CD4-positive, alpha-beta T cell (primary cell): ENCODE results near the gene GPR156. TPM values are rescaled to one million over a fixed set of nuclear protein-coding genes. Genes with fewer than 3 reads are reported as not detected.

Experiments
- ATAC-seq: fragments of 200-7000 bp; cut with Tn5 transposase; one replicate; pipeline ENCODE4 v1.10.0; 2022; ENCODE audit warnings: mild to moderate bottlenecking; ENCODE audit not compliant: poor library complexity
- CTCF ChIA-PET: fragments of 350-600 bp; sonication (Branson Sonifier 250); formaldehyde crosslinking; loops from one replicate; lab custom pipeline; 2021; ENCODE audit warnings: antibody characterized with exemption, inconsistent platforms; lab: Charles Lee
- POLR2A ChIA-PET: fragments of 350-600 bp; sonication (Branson Sonifier 250); formaldehyde crosslinking; loops from one replicate; lab custom pipeline; 2021; ENCODE audit warnings: antibody characterized with exemption, inconsistent platforms; lab: Charles Lee
- DNase-seq, 14 experiments: peaks; one replicate each; pipeline ENCODE4 v3.0.0-alpha.2; 2013 to 2020; ENCODE audit warnings: mixed read lengths in 2 of 14
- H3K27ac ChIP-seq, 2 donors: one replicate each; pipeline versions ENCODE4 v1.5.1 to v1.7.0; 2013; ENCODE audit warnings: low read length in 2 of 2, low read depth in 1 of 2, mild to moderate bottlenecking in 1 of 2
- H3K27me3 ChIP-seq, 2 experiments: 1 replicate in 1 of 2; 2 replicates in 1 of 2; pipeline versions ENCODE4 v1.6.1 to v1.7.0; 2013; ENCODE audit warnings: low read length in 2 of 2, control low read depth in 1 of 2, mild to moderate bottlenecking in 1 of 2, moderate library complexity in 1 of 2; ENCODE audit not compliant: insufficient read depth in 2 of 2, control insufficient read depth in 1 of 2
- H3K36me3 ChIP-seq: one replicate; pipeline ENCODE4 v1.6.1; 2013; ENCODE audit warnings: low read length, control low read depth; ENCODE audit not compliant: insufficient read depth
- H3K4me1 ChIP-seq: one replicate; pipeline ENCODE4 v1.6.1; 2013; ENCODE audit warnings: low read length, control low read depth; ENCODE audit not compliant: insufficient read depth
- H3K4me3 ChIP-seq: one replicate; pipeline ENCODE4 v1.5.1; 2013; ENCODE audit warnings: mild to moderate bottlenecking, low read length, moderate library complexity
- H3K9me3 ChIP-seq, 2 experiments: 1 replicate in 1 of 2; 2 replicates in 1 of 2; pipeline versions ENCODE4 v1.6.1 to v1.7.0; 2013; ENCODE audit warnings: low read length in 2 of 2, mild to moderate bottlenecking in 2 of 2, control low read depth in 1 of 2, moderate library complexity in 1 of 2; ENCODE audit not compliant: control insufficient read depth in 1 of 2, insufficient read depth in 1 of 2
- H3K27ac Mint-ChIP-seq: one replicate; pipeline ENCODE4 v1.8.0; 2020; ENCODE audit warnings: mixed read lengths
- H3K27me3 Mint-ChIP-seq: one replicate; pipeline ENCODE4 v1.8.0; 2021; ENCODE audit warnings: mixed read lengths
- H3K36me3 Mint-ChIP-seq: one replicate; pipeline ENCODE4 v1.8.0; 2021; ENCODE audit warnings: low read depth, mixed read lengths
- H3K4me1 Mint-ChIP-seq: one replicate; pipeline ENCODE4 v1.8.0; 2021; ENCODE audit warnings: low read depth, mixed read lengths
- H3K4me3 Mint-ChIP-seq: one replicate; pipeline ENCODE4 v1.8.0; 2020; ENCODE audit warnings: mild to moderate bottlenecking, mixed read lengths
- H3K9me3 Mint-ChIP-seq: one replicate; pipeline ENCODE4 v1.8.0; 2020; ENCODE audit warnings: mixed read lengths
- intact Hi-C, 2 experiments: fragments of 100-400 bp; cut with DNase I in 1 of 2; cut with micrococcal nuclease in 1 of 2; formaldehyde crosslinking; loops; one replicate each; pipeline versions ENCODE4 v1.15.1 to v1.9.0; 2023 to 2025; cut with DNase I, micrococcal nuclease
- total RNA-seq, 174 experiments: library from RNA in 2 of 174; stranded (reverse) in 2 of 174; gene quantifications; one replicate each; pipeline ENCODE4 v1.2.3 and lab custom pipeline; 2021 to 2026
- TF ChIP-seq, protein P1 (sequence below): fragments of 200-600 bp; IDR thresholded peaks from one replicate; pipeline ENCODE4 v1.8.0; 2022; ENCODE audit warnings: antibody characterized with exemption, mild to moderate bottlenecking

The GPR156 gene
- total RNA-seq, 2 experiments from 2014 or later = 0.17 to 0.27 TPM

DNA sequence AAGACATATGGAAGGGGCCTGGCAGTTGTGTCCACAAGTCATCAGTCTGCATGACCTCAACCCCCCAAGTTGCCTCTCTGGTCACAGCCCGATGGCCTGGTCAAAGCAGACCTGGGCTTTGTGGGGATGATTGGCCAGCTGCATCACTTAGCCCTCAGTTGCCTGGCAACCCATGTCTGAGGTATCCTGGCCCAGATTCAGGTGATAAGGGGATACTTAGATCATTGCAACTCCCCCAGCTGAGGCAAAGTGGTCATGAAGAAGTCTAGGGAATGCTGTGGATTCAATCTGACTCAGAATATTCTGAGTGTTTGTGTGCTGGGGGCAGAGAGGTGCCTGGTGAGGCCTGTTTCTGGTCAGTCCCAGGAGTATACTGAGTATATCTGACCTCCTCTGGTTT lies 5.0 kb downstream of the GPR156 start:
- TF ChIP-seq, protein P1, sequence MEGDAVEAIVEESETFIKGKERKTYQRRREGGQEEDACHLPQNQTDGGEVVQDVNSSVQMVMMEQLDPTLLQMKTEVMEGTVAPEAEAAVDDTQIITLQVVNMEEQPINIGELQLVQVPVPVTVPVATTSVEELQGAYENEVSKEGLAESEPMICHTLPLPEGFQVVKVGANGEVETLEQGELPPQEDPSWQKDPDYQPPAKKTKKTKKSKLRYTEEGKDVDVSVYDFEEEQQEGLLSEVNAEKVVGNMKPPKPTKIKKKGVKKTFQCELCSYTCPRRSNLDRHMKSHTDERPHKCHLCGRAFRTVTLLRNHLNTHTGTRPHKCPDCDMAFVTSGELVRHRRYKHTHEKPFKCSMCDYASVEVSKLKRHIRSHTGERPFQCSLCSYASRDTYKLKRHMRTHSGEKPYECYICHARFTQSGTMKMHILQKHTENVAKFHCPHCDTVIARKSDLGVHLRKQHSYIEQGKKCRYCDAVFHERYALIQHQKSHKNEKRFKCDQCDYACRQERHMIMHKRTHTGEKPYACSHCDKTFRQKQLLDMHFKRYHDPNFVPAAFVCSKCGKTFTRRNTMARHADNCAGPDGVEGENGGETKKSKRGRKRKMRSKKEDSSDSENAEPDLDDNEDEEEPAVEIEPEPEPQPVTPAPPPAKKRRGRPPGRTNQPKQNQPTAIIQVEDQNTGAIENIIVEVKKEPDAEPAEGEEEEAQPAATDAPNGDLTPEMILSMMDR = no peak
- Mint-ChIP-seq H3K4me1 (peaks cover 4% of the 10 kb centered on the region), H3K27me3 (peaks cover 77% of the 10 kb centered on the region), H3K4me3 (no peak overlapping the region), H3K36me3 (no peaks in the 10 kb centered on the region), H3K9me3 (no peaks in the 10 kb centered on the region), H3K27ac (no peak overlapping the region)
- Histone ChIP-seq H3K4me1 (no peaks in the 10 kb centered on the region), H3K27ac (no peak overlapping the region), H3K4me3 (no peak overlapping the region), H3K27me3 (peaks cover 16 to 30% of the 10 kb centered on the region in 2 experiments), H3K9me3 (no peaks in the 10 kb centered on the region), H3K36me3 (no peaks in the 10 kb centered on the region)
- DNase-seq (no peak), ATAC-seq (no peak)
- CTCF ChIA-PET = no interaction called here
- intact Hi-C loops = no loop called here
- POLR2A ChIA-PET = no interaction called here

DNA sequence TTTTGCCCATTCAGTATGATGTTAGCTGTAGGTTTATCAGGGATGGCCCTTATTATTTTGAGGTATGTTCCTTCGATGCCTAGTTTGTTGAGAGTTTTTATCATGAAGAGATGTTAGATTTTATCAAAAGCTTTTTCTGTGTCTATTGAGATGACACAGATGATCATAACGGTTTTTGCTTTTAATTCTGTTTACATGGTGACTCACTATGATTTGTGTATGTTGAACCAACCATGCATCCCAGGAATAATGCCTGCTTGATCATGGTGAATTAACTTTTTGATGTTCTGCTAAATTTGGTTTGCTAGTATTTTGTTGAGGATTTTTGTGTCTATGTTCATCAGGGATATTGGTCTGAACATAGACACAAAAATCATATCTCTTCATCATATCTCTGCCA lies 8.3 kb downstream of the GPR156 start:
- Histone ChIP-seq H3K27me3 (peaks cover 3 to 4% of the 10 kb centered on the region in 2 experiments), H3K4me1 (no peaks in the 10 kb centered on the region), H3K9me3 (no peaks in the 10 kb centered on the region), H3K27ac (no peak overlapping the region), H3K36me3 (no peaks in the 10 kb centered on the region), H3K4me3 (no peak overlapping the region)
- H3K9me3 Mint-ChIP-seq = no peaks in the 10 kb centered on the region
- no peak for ATAC-seq
- DNase-seq = no peak
- POLR2A ChIA-PET = no interaction called here
- no peaks in the 10 kb centered on the region for H3K36me3 Mint-ChIP-seq
- H3K4me3 Mint-ChIP-seq = no peak overlapping the region
- no peaks in the 10 kb centered on the region for H3K4me1 Mint-ChIP-seq
- H3K27me3 Mint-ChIP-seq = peaks cover 48% of the 10 kb centered on the region
- CTCF ChIA-PET = interaction anchor here (0.6 kb wide), 1 partner anchor 327 kb away, joined by 3 read pairs; no protein-coding TSS in a partner anchor
- intact Hi-C loops = no loop called here
- TF ChIP-seq, protein P1 = no peak
- no peak overlapping the region for H3K27ac Mint-ChIP-seq

DNA sequence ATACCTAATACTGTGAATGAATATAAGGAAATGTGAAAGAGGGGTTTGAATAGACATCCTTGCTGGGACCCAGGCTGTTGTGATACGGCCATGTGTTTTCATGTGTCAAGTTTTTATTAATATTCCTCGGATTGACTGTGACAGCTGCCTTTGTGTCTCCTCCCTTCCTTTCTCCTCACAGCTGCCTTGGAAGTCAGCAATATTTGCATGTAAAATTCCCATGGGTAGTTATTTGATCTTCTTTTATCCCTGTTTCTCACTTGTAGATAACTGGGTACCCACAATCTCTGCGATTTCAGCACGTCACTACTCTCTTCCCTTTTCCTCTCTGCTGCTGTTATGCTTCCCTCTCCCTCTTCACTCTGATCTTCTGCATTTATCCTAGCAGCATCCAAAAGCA lies 9.4 kb downstream of the GPR156 start:
- no peak for DNase-seq
- H3K27ac ChIP-seq = no peak overlapping the region
- H3K36me3 ChIP-seq = no peaks in the 10 kb centered on the region
- CTCF ChIA-PET = no interaction called here
- H3K36me3 Mint-ChIP-seq = no peaks in the 10 kb centered on the region
- H3K4me1 Mint-ChIP-seq = no peaks in the 10 kb centered on the region
- POLR2A ChIA-PET = no interaction called here
- no peaks in the 10 kb centered on the region for H3K9me3 Mint-ChIP-seq
- H3K9me3 ChIP-seq = no peaks in the 10 kb centered on the region
- TF ChIP-seq, protein P1 = no peak
- peaks cover 37% of the 10 kb centered on the region for H3K27me3 Mint-ChIP-seq
- no peak overlapping the region for H3K4me3 ChIP-seq
- H3K4me3 Mint-ChIP-seq = no peak overlapping the region
- intact Hi-C loops = no loop called here
- no peak overlapping the region for H3K27ac Mint-ChIP-seq
- no peaks in the 10 kb centered on the region for H3K4me1 ChIP-seq
- ATAC-seq = no peak
- H3K27me3 ChIP-seq = peaks cover 0 to 3% of the 10 kb centered on the region in 2 experiments
